ENCODE results near the gene NOL9.

- TF ChIP-seq CTCF (IDR thresholded peaks at IDR 0.05; ENCODE audit: extremely low read depth in 1 of 2, insufficient read depth in 1 of 2, low read depth in 1 of 2, low read length in 2 of 2) (no peak), POLR2AphosphoS5 (IDR thresholded peaks at IDR 0.05; ENCODE audit: insufficient read depth, low read depth, low read length) (peak; percentile 83), MYC (IDR thresholded peaks at IDR 0.05; ENCODE audit: low read depth, low read length) (no peak), MAX (IDR thresholded peaks at IDR 0.05; ENCODE audit: insufficient read depth, insufficient read length) (no peak), EZH2 (IDR thresholded peaks at IDR 0.05; ENCODE audit: borderline replicate concordance, low read depth, low read length, severe bottlenecking) (no peak), POLR2A (IDR thresholded peaks at IDR 0.05; ENCODE audit: low read depth, low read length) (no peak), GATA2 (IDR thresholded peaks at IDR 0.05; ENCODE audit: insufficient read depth, insufficient read length, low read depth, low read length) (no peak), JUN (IDR thresholded peaks at IDR 0.05; ENCODE audit: borderline replicate concordance, insufficient read depth, insufficient read length, low read depth) (peak; percentile 97), FOS (IDR thresholded peaks at IDR 0.05; ENCODE audit: borderline replicate concordance, insufficient read depth, low read length) (peak; percentile 98)
These were observed 9.5 kb downstream of the NOL9 start for GRCh38 chr1:6544831-6545230.

All from endothelial cell of umbilical vein (primary cell).